Measurements from ENCODE around the gene COL4A2. TPM values are rescaled to one million over a fixed set of nuclear protein-coding genes. Genes with fewer than 3 reads are reported as not detected.

The COL4A2 gene
- total RNA-seq, 1 donor from 2014 or later: 511 TPM

DNA sequence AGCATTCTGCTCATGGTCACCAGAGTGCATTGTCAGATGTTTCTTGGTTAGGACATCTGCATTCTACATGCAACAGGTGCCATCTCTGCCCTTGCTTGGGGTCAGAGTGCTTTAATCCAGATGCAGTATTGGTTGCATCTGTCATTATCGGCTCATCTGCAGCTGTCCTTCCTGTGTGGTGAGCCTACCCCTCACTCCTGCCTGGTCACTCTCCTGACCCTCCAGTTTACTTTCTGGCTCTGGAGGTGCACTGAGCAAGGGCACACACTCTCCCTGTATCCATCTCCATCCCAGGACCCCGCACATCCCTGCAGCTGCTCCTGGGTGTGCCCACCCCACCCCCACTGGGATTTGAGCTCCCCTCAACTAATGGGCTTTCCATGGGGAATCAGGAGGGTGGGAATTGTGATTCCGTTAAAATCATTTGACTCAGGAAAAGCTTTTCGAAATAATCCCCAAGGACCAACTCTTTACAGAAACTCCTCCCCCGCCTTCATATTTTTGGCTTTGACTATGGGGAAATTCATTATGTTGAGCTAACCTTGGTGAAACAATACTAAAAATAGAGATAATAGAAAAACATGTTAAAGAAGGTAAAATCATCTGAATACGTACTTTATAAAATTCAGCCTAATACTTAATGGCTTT lies 70.2 kb downstream of the COL4A2 start:
- H3K4me1 ChIP-seq (ENCODE audit: control insufficient read depth in 3 of 3, insufficient read depth in 3 of 3, low read length in 3 of 3): peaks cover 12 to 45% (median 40%) of the 10 kb centered on the region in 3 donors
- H3K9me3 ChIP-seq (ENCODE audit: control insufficient read depth in 3 of 3, low read length in 3 of 3): no peaks in the 10 kb centered on the region
- H3K9ac ChIP-seq (ENCODE audit: low read depth in 1 of 3, low read length in 3 of 3): no peak overlapping the region
- H3K4me3 ChIP-seq (ENCODE audit: low read length in 3 of 3): no peak overlapping the region
- peak overlapping the region; percentile 26 for H3K27ac ChIP-seq (ENCODE audit: low read depth, low read length)
- H3K27me3 ChIP-seq (ENCODE audit: control insufficient read depth in 3 of 3, insufficient read depth in 3 of 3, low read length in 3 of 3): peaks cover 0 to 7% (median 4%) of the 10 kb centered on the region in 3 donors
- peaks cover 0 to 5% (median 0%) of the 10 kb centered on the region in 3 donors for H3K36me3 ChIP-seq (ENCODE audit: control insufficient read depth in 3 of 3, insufficient read depth in 3 of 3, low read length in 3 of 3)

DNA sequence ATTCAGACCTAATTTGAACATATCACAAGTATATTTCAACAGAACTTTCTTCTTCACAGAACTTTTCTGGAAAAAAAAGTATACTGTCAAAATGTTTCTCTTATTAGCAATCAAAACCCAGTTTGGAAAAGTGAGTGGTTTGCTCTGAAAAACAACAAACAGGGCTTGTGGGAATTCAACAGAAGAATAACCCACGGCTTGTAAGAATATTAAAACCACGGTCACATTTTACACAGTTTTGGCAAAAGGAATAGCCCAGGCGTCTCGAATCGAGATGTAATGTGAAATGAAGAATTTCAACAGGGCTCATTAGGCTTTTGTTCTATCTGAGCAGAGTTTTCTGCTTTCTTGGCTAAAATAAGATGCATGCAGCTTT lies 70.7 kb downstream of the COL4A2 start:
- Histone ChIP-seq H3K27me3 (ENCODE audit: control insufficient read depth in 3 of 3, insufficient read depth in 3 of 3, low read length in 3 of 3) (peaks cover 0 to 7% (median 4%) of the 10 kb centered on the region in 3 donors), H3K27ac (ENCODE audit: low read depth, low read length) (peak overlapping the region; percentile 21), H3K36me3 (ENCODE audit: control insufficient read depth in 3 of 3, insufficient read depth in 3 of 3, low read length in 3 of 3) (peaks cover 0 to 5% (median 0%) of the 10 kb centered on the region in 3 donors), H3K9me3 (ENCODE audit: control insufficient read depth in 3 of 3, low read length in 3 of 3) (no peaks in the 10 kb centered on the region), H3K4me3 (ENCODE audit: low read length in 3 of 3) (no peak overlapping the region), H3K4me1 (ENCODE audit: control insufficient read depth in 3 of 3, insufficient read depth in 3 of 3, low read length in 3 of 3) (peaks cover 12 to 45% (median 40%) of the 10 kb centered on the region in 3 donors), H3K9ac (ENCODE audit: low read depth in 1 of 3, low read length in 3 of 3) (no peak overlapping the region)

DNA sequence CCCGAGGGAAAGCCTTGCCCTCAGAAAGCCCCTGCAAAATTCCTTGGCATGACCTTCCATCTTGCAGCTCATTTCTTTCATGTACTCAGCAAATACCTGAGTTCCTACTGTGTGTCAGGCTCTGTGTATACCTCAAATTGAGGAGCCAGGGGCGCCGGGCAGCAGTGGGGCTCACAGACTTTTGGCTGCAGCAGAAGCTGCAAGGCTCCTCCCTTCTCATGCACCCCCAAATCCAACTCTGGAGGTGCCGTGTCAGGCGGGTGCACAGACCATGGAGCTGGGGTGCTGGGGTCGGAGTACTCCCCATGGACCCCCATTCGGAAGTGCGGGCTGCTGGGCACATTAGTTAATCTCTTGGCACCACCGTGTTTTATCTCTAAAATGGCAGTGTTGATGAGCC lies 72.3 kb downstream of the COL4A2 start:
- Histone ChIP-seq H3K9me3 (ENCODE audit: control insufficient read depth in 3 of 3, low read length in 3 of 3) (no peaks in the 10 kb centered on the region), H3K4me1 (ENCODE audit: control insufficient read depth in 3 of 3, insufficient read depth in 3 of 3, low read length in 3 of 3) (peaks cover 12 to 39% (median 30%) of the 10 kb centered on the region in 3 donors), H3K9ac (ENCODE audit: low read depth in 1 of 3, low read length in 3 of 3) (no peak overlapping the region), H3K27me3 (ENCODE audit: control insufficient read depth in 3 of 3, insufficient read depth in 3 of 3, low read length in 3 of 3) (peaks cover 0 to 3% (median 0%) of the 10 kb centered on the region in 3 donors), H3K4me3 (ENCODE audit: low read length in 3 of 3) (no peak overlapping the region), H3K27ac (ENCODE audit: low read depth, low read length) (no peak overlapping the region), H3K36me3 (ENCODE audit: control insufficient read depth in 3 of 3, insufficient read depth in 3 of 3, low read length in 3 of 3) (peaks cover 0 to 5% (median 0%) of the 10 kb centered on the region in 3 donors)

DNA sequence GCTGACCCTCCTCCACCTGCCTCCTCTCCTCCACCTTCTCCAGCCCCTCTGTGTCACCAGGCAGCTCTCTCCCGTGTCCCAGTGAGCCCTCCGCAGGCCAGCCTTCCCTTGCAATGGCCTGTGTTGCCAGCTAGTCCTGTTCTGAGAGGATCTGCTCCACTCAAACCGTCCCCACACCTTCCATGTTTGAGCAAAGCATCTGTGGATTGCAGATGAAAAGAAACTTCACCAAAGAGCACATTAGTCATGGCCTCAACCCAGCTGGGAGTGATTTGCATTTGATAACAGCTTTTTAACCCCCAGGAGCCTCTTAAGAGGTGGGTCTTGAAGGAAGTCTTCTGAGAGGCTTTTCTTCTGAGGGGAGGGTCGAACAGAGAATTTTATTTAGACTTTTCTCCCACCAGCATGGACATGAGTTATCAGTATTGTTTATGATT lies 72.8 kb downstream of the COL4A2 start:
- Histone ChIP-seq H3K9ac (ENCODE audit: low read depth in 1 of 3, low read length in 3 of 3) (no peak overlapping the region), H3K4me3 (ENCODE audit: low read length in 3 of 3) (no peak overlapping the region), H3K4me1 (ENCODE audit: control insufficient read depth in 3 of 3, insufficient read depth in 3 of 3, low read length in 3 of 3) (peaks cover 12 to 38% (median 30%) of the 10 kb centered on the region in 3 donors), H3K36me3 (ENCODE audit: control insufficient read depth in 3 of 3, insufficient read depth in 3 of 3, low read length in 3 of 3) (peaks cover 0 to 7% (median 0%) of the 10 kb centered on the region in 3 donors), H3K9me3 (ENCODE audit: control insufficient read depth in 3 of 3, low read length in 3 of 3) (no peaks in the 10 kb centered on the region), H3K27me3 (ENCODE audit: control insufficient read depth in 3 of 3, insufficient read depth in 3 of 3, low read length in 3 of 3) (peaks cover 0 to 2% (median 0%) of the 10 kb centered on the region in 3 donors), H3K27ac (ENCODE audit: low read depth, low read length) (no peak overlapping the region)

DNA sequence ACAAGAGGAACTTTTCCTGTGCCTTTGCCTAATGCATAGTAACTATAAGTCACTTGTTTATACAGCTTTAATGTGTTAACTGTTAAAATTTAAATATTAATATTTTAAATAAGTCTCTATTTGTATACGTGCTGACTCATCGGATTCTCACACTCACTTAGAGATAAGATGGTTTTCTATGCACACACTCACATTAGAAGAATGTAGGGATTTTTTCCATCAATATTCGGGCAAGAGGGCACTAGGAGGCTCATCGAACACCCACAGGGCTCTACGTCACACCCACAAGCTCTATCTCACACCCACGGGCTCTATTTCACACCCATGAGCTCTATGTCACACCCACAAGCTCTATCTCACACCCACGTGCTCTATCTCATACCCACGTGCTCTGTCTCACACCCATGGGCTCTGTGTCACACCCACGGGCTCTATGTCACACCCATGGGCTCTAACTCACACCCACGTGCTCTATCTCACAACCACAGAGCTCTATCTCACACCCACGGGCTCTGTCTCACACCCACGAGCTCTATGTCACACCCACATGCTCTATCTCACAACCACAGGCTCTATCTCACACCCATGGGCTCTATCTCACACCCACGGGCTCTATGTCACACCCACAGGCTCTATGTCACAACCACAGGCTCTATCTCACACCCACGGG lies 73.4 kb downstream of the COL4A2 start:
- Histone ChIP-seq H3K27ac (ENCODE audit: low read depth, low read length) (no peak overlapping the region), H3K27me3 (ENCODE audit: control insufficient read depth in 3 of 3, insufficient read depth in 3 of 3, low read length in 3 of 3) (no peaks in the 10 kb centered on the region), H3K9me3 (ENCODE audit: control insufficient read depth in 3 of 3, low read length in 3 of 3) (no peaks in the 10 kb centered on the region), H3K36me3 (ENCODE audit: control insufficient read depth in 3 of 3, insufficient read depth in 3 of 3, low read length in 3 of 3) (peaks cover 0 to 7% (median 0%) of the 10 kb centered on the region in 3 donors), H3K9ac (ENCODE audit: low read depth in 1 of 3, low read length in 3 of 3) (no peak overlapping the region), H3K4me3 (ENCODE audit: low read length in 3 of 3) (peak overlapping the region in 1 of 3 donors; percentile 35), H3K4me1 (ENCODE audit: control insufficient read depth in 3 of 3, insufficient read depth in 3 of 3, low read length in 3 of 3) (peaks cover 12 to 33% (median 30%) of the 10 kb centered on the region in 3 donors)

DNA sequence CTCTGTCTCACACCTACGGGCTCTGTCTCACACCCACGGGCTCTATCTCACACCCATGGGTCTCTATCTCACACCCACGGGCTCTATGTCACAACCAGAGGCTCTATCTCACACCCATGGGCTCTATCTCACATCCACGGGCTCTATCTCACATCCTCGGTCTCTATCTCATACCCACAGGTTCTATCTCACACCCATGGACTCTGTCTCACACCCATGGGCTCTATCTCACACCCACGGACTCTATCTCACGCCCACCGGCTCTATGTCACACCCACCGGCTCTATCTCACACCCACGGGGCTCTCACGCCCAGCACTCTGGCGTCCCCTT lies 73.9 kb downstream of the COL4A2 start:
- Histone ChIP-seq H3K9ac (ENCODE audit: low read depth in 1 of 3, low read length in 3 of 3) (no peak overlapping the region), H3K27ac (ENCODE audit: low read depth, low read length) (no peak overlapping the region)

DNA sequence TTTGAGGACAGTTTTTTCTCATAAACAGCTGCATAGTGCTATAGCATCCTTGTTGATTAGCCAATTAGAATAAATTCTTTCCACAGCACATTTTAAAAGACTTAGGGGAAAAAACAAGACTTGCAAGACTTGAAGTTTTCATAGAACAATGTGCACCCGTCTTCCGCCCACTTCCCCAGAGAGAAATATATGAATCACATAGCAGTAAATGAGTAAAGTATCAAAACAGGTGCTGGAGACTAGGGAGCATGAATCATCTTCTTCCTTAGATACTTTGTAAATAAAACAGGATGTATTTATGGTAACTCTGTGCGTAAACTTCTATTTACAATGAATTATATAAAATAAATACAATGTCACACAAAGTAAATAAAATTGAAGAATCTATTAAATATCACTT lies 75.1 kb downstream of the COL4A2 start:
- Histone ChIP-seq H3K27ac (ENCODE audit: low read depth, low read length) (no peak overlapping the region), H3K9me3 (ENCODE audit: control insufficient read depth in 3 of 3, low read length in 3 of 3) (no peaks in the 10 kb centered on the region), H3K4me1 (ENCODE audit: control insufficient read depth in 3 of 3, insufficient read depth in 3 of 3, low read length in 3 of 3) (peaks cover 4 to 24% (median 20%) of the 10 kb centered on the region in 3 donors), H3K9ac (ENCODE audit: low read depth in 1 of 3, low read length in 3 of 3) (no peak overlapping the region), H3K36me3 (ENCODE audit: control insufficient read depth in 3 of 3, insufficient read depth in 3 of 3, low read length in 3 of 3) (peaks cover 0 to 7% (median 0%) of the 10 kb centered on the region in 3 donors), H3K4me3 (ENCODE audit: low read length in 3 of 3) (no peak overlapping the region), H3K27me3 (ENCODE audit: control insufficient read depth in 3 of 3, insufficient read depth in 3 of 3, low read length in 3 of 3) (no peaks in the 10 kb centered on the region)

More for the DNA sequence above, 73.9 kb downstream of the COL4A2 start:
- no peaks in the 10 kb centered on the region for H3K27me3 ChIP-seq (ENCODE audit: control insufficient read depth in 3 of 3, insufficient read depth in 3 of 3, low read length in 3 of 3)
- H3K36me3 ChIP-seq (ENCODE audit: control insufficient read depth in 3 of 3, insufficient read depth in 3 of 3, low read length in 3 of 3): peaks cover 0 to 7% (median 0%) of the 10 kb centered on the region in 3 donors
- H3K9me3 ChIP-seq (ENCODE audit: control insufficient read depth in 3 of 3, low read length in 3 of 3): no peaks in the 10 kb centered on the region
- H3K4me1 ChIP-seq (ENCODE audit: control insufficient read depth in 3 of 3, insufficient read depth in 3 of 3, low read length in 3 of 3): peaks cover 12 to 30% (median 28%) of the 10 kb centered on the region in 3 donors
- peak overlapping the region in 1 of 3 donors; percentile 35 for H3K4me3 ChIP-seq (ENCODE audit: low read length in 3 of 3)

DNA sequence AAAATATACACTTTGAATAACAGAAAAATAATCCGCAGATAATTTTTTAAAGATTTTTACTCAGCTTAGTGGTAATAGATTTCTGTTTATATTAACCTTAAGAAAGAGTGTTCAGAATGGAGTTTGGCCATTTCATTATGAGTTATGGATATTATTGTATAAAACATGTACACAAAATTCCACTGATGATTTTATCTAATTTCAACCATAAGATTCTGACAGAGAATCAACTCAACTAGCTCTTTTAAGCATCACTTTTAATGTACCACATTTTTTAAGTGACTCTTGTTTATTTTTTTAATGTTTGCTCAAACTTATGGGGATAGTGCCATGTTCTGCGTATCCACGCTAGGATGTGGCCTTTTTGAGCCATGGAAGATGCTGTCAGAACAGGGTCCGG lies 75.7 kb downstream of the COL4A2 start:
- no peak overlapping the region for H3K27ac ChIP-seq (ENCODE audit: low read depth, low read length)
- H3K4me3 ChIP-seq (ENCODE audit: low read length in 3 of 3): no peak overlapping the region
- peaks cover 8 to 28% (median 24%) of the 10 kb centered on the region in 3 donors for H3K4me1 ChIP-seq (ENCODE audit: control insufficient read depth in 3 of 3, insufficient read depth in 3 of 3, low read length in 3 of 3)
- H3K36me3 ChIP-seq (ENCODE audit: control insufficient read depth in 3 of 3, insufficient read depth in 3 of 3, low read length in 3 of 3): peaks cover 0 to 7% (median 0%) of the 10 kb centered on the region in 3 donors
- no peaks in the 10 kb centered on the region for H3K9me3 ChIP-seq (ENCODE audit: control insufficient read depth in 3 of 3, low read length in 3 of 3)
- no peaks in the 10 kb centered on the region for H3K27me3 ChIP-seq (ENCODE audit: control insufficient read depth in 3 of 3, insufficient read depth in 3 of 3, low read length in 3 of 3)
- no peak overlapping the region for H3K9ac ChIP-seq (ENCODE audit: low read depth in 1 of 3, low read length in 3 of 3)

DNA sequence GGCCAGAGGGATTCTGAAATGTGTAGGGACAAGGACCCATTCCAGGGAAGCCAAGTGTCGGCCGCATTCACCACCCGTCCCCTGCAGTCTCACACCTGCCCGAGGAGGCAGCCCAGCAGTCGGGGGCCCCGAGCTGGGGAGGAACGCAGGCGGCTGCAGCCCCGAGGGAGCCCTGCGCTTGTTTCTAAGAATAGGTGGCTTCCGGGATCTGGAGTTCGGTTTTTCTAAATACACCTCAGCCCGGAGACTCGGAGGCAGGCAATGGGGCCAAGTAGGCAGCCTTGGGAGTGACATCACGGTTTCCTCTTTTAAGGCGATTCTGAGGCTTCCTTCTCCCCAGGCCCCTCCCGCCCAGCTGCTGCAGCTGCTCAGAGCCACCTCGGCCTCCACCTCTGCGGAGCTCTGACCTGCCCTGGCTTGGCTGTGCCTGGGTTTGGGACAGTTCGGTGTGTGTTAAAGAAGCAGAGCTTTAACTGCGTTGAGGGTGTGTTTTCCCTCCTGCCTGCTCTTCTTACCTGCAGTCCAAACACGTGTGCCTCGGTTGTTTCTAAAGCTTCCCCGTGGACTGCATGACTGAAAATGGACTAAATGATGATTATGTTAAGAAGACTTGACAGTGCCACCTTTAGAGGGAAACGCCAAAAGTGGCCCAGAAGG lies 80.5 kb downstream of the COL4A2 start:
- Histone ChIP-seq H3K27me3 (ENCODE audit: control insufficient read depth in 3 of 3, insufficient read depth in 3 of 3, low read length in 3 of 3) (no peaks in the 10 kb centered on the region), H3K36me3 (ENCODE audit: control insufficient read depth in 3 of 3, insufficient read depth in 3 of 3, low read length in 3 of 3) (peaks cover 0 to 2% (median 0%) of the 10 kb centered on the region in 3 donors), H3K4me1 (ENCODE audit: control insufficient read depth in 3 of 3, insufficient read depth in 3 of 3, low read length in 3 of 3) (peaks cover 21 to 30% (median 30%) of the 10 kb centered on the region in 3 donors), H3K9me3 (ENCODE audit: control insufficient read depth in 3 of 3, low read length in 3 of 3) (no peaks in the 10 kb centered on the region), H3K9ac (ENCODE audit: low read depth in 1 of 3, low read length in 3 of 3) (peak overlapping the region; percentile 27 to 74 (median 47)), H3K4me3 (ENCODE audit: low read length in 3 of 3) (peak overlapping the region; percentile 32 to 73 (median 66)), H3K27ac (ENCODE audit: low read depth, low read length) (peak overlapping the region; percentile 39)

Data from skeletal muscle tissue (tissue), 4 donors.